Neural cell (in vitro differentiated cells): ENCODE data around the gene ADAMTS18. TPM values are rescaled to one million over a fixed set of nuclear protein-coding genes. Genes with fewer than 3 reads are reported as not detected.

Experiments used
- H2AFZ ChIP-seq: fragments of 200-600, 300-800 bp; sonication (generic), shearing (Covaris generic); 2 replicates; pipeline ENCODE4 v1.6.0; 2014; ENCODE audit warnings: low read depth, mild to moderate bottlenecking, antibody characterized with exemption, low read length, moderate library complexity
- H3F3A ChIP-seq: fragments of 200-600 bp; shearing (Covaris generic); 2 replicates; pipeline ENCODE4 v1.6.1; 2016; ENCODE audit warnings: mild to moderate bottlenecking, moderate library complexity, mixed read lengths, antibody characterized with exemption, low read length; ENCODE audit not compliant: insufficient read depth, poor library complexity, severe bottlenecking
- H3K27ac ChIP-seq: fragments of 200-600, 300-800 bp; sonication (generic), shearing (Covaris generic); 2 replicates; pipeline ENCODE4 v1.5.1; 2014; ENCODE audit warnings: mild to moderate bottlenecking, low read length, moderate library complexity
- H3K27me3 ChIP-seq: fragments of 300-800, 200-600 bp; sonication (generic), shearing (Covaris generic); 2 replicates; pipeline ENCODE4 v1.6.0; 2014; ENCODE audit warnings: mild to moderate bottlenecking, low read depth, low read length, moderate library complexity; ENCODE audit not compliant: insufficient read depth
- H3K36me3 ChIP-seq: fragments of 300-800, 200-600 bp; sonication (generic), shearing (Covaris generic); 2 replicates; pipeline ENCODE4 v1.5.1; 2014; ENCODE audit warnings: mild to moderate bottlenecking, antibody characterized with exemption, low read length, moderate library complexity; ENCODE audit not compliant: insufficient read depth
- H3K4me2 ChIP-seq: fragments of 300-800, 200-600 bp; sonication (generic), shearing (Covaris generic); 2 replicates; pipeline ENCODE4 v1.6.0; 2014; ENCODE audit warnings: mild to moderate bottlenecking, low read length
- H3K4me3 ChIP-seq: fragments of 300-800, 200-600 bp; sonication (generic), shearing (Covaris generic); 2 replicates; pipeline ENCODE4 v1.5.1; 2014; ENCODE audit warnings: mild to moderate bottlenecking, low read length, moderate library complexity
- H3K79me2 ChIP-seq: fragments of 200-600 bp; shearing (Covaris generic); replicated peaks from 2 replicates; pipeline ENCODE4 v1.6.0; 2014; ENCODE audit warnings: mild to moderate bottlenecking, low read length, moderate library complexity; ENCODE audit not compliant: insufficient read depth
- H3K9ac ChIP-seq: fragments of 300-800, 200-600 bp; sonication (generic), shearing (Covaris generic); 2 replicates; pipeline ENCODE4 v1.6.1; 2016; ENCODE audit warnings: mild to moderate bottlenecking, low read length, mixed read lengths
- H3K9me2 ChIP-seq: fragments of 200-600 bp; shearing (Covaris generic); 2 replicates; pipeline ENCODE4 v1.6.1; 2016; ENCODE audit warnings: mild to moderate bottlenecking, low read length, mixed read lengths; ENCODE audit not compliant: insufficient read depth
- H3K9me3 ChIP-seq: fragments of 200-600, 300-800 bp; sonication (generic), shearing (Covaris generic); 2 replicates; pipeline ENCODE4 v1.6.1; 2016; ENCODE audit warnings: mild to moderate bottlenecking, mixed run types, low read length, moderate library complexity, mixed read lengths
- H4K20me1 ChIP-seq: fragments of 200-600 bp; shearing (Covaris generic); 2 replicates; pipeline ENCODE4 v1.6.1; 2016; ENCODE audit warnings: mild to moderate bottlenecking, mixed run types; ENCODE audit not compliant: insufficient read depth
- EP300 ChIP-seq: fragments of 450-650 bp; conservative IDR thresholded peaks from 2 replicates; pipeline ENCODE4 v1.6.1; 2014; ENCODE audit warnings: antibody characterized with exemption, mild to moderate bottlenecking, moderate library complexity; ENCODE audit not compliant: poor library complexity, severe bottlenecking
- EZH2 ChIP-seq: fragments of 200-600, 300-800 bp; shearing (Covaris generic), sonication (generic); IDR thresholded peaks from 2 replicates; pipeline ENCODE4 v1.6.1; 2014; ENCODE audit warnings: antibody characterized with exemption, low read length, borderline replicate concordance, mild to moderate bottlenecking; ENCODE audit not compliant: insufficient read depth, poor library complexity, severe bottlenecking
- MXI1 ChIP-seq: fragments of 450-650 bp; conservative IDR thresholded peaks from 2 replicates; pipeline ENCODE4 v1.6.1; 2014; ENCODE audit warnings: antibody characterized with exemption, mild to moderate bottlenecking; ENCODE audit not compliant: poor library complexity, severe bottlenecking
- POLR2AphosphoS5 ChIP-seq: IDR thresholded peaks from 2 replicates; pipeline ENCODE4 v1.6.1; 2012
- RAD21 ChIP-seq: fragments of 450-650 bp; conservative IDR thresholded peaks from 2 replicates; pipeline ENCODE4 v1.6.1; 2014; ENCODE audit warnings: antibody characterized with exemption, mild to moderate bottlenecking, moderate library complexity
- SMC3 ChIP-seq: fragments of 450-650 bp; conservative IDR thresholded peaks from 2 replicates; pipeline ENCODE4 v1.6.1; 2014; ENCODE audit warnings: antibody characterized with exemption, mild to moderate bottlenecking, moderate library complexity; ENCODE audit not compliant: poor library complexity
- TAF1 ChIP-seq: IDR thresholded peaks from 2 replicates; pipeline ENCODE4 v1.6.1; 2012; ENCODE audit warnings: low read depth
- polyA plus RNA-seq: library from polyadenylated mRNA; depleted of rRNA; stranded (reverse); fragments of >200 nt; gene quantifications from 2 replicates; pipeline ENCODE4 v1.2.3, GENCODE V29; 2014
- TF ChIP-seq, protein P1 (sequence below): fragments of 450-650 bp; IDR thresholded peaks from 2 replicates; pipeline ENCODE4 v1.5.1; 2014; ENCODE audit warnings: antibody characterized with exemption, mild to moderate bottlenecking, moderate library complexity; ENCODE audit not compliant: poor library complexity, severe bottlenecking
- TF ChIP-seq, protein P2 (sequence below): IDR thresholded peaks from 2 replicates; pipeline ENCODE4 v1.6.1; 2012; ENCODE audit warnings: borderline replicate concordance

ADAMTS18 gene
- polyA plus RNA-seq, 1 donor from 2014 or later: 1.3 TPM

DNA sequence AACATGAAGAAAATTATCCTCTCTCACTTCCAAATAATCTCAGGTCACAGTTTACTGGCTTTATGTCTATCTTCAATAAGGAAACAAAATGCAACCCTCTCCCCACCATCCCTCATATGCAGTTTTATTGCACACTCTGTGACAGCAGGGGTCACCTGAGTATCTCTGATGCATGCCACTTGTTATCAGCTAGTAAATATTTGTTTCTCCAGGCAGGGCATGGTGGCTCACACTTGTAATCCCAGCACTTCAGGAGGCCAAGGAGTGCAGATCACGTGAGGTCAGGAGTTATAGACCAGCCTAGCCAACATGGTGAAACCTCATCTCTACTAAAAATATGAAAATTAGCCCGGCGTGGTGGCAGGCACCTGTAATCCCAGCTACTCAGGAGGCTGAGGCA, 61.1 kb downstream of the ADAMTS18 start:
- TF ChIP-seq, protein P1, sequence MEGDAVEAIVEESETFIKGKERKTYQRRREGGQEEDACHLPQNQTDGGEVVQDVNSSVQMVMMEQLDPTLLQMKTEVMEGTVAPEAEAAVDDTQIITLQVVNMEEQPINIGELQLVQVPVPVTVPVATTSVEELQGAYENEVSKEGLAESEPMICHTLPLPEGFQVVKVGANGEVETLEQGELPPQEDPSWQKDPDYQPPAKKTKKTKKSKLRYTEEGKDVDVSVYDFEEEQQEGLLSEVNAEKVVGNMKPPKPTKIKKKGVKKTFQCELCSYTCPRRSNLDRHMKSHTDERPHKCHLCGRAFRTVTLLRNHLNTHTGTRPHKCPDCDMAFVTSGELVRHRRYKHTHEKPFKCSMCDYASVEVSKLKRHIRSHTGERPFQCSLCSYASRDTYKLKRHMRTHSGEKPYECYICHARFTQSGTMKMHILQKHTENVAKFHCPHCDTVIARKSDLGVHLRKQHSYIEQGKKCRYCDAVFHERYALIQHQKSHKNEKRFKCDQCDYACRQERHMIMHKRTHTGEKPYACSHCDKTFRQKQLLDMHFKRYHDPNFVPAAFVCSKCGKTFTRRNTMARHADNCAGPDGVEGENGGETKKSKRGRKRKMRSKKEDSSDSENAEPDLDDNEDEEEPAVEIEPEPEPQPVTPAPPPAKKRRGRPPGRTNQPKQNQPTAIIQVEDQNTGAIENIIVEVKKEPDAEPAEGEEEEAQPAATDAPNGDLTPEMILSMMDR: no peak
- TF ChIP-seq, protein P2, sequence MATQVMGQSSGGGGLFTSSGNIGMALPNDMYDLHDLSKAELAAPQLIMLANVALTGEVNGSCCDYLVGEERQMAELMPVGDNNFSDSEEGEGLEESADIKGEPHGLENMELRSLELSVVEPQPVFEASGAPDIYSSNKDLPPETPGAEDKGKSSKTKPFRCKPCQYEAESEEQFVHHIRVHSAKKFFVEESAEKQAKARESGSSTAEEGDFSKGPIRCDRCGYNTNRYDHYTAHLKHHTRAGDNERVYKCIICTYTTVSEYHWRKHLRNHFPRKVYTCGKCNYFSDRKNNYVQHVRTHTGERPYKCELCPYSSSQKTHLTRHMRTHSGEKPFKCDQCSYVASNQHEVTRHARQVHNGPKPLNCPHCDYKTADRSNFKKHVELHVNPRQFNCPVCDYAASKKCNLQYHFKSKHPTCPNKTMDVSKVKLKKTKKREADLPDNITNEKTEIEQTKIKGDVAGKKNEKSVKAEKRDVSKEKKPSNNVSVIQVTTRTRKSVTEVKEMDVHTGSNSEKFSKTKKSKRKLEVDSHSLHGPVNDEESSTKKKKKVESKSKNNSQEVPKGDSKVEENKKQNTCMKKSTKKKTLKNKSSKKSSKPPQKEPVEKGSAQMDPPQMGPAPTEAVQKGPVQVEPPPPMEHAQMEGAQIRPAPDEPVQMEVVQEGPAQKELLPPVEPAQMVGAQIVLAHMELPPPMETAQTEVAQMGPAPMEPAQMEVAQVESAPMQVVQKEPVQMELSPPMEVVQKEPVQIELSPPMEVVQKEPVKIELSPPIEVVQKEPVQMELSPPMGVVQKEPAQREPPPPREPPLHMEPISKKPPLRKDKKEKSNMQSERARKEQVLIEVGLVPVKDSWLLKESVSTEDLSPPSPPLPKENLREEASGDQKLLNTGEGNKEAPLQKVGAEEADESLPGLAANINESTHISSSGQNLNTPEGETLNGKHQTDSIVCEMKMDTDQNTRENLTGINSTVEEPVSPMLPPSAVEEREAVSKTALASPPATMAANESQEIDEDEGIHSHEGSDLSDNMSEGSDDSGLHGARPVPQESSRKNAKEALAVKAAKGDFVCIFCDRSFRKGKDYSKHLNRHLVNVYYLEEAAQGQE: no peak
- TF ChIP-seq SMC3 (no peak), TAF1 (no peak), EZH2 (no peak), RAD21 (no peak), EP300 (no peak), POLR2AphosphoS5 (no peak), MXI1 (no peak)
- Histone ChIP-seq H3K27me3 (no peaks in the 10 kb centered on the region), H3K79me2 (no peaks in the 10 kb centered on the region), H3K4me3 (no peak overlapping the region), H3F3A (no peaks in the 10 kb centered on the region), H4K20me1 (no peaks in the 10 kb centered on the region), H3K36me3 (no peaks in the 10 kb centered on the region), H3K27ac (no peak overlapping the region), H3K9me2 (no peaks in the 10 kb centered on the region), H2AFZ (no peak overlapping the region), H3K4me2 (no peak overlapping the region), H3K9ac (no peak overlapping the region), H3K9me3 (no peaks in the 10 kb centered on the region)

DNA sequence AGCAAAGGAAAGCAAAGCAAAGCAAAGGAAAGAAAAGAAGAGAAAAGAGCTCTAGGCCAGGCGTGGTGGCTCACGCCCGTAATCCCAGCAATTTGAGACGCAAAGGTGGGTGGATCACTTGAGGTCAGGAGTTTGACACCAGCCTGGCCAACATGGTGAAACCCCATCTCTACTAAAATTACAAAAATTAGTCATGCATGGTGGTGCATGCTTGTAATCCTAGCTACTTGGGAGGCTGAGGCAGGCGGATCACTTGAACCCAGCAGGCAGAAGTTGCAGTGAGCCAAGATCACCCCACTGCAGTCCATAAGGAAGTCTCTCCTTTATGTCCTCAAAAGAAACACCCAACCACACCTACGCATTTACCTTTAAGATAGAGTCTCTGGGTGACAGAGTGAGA, 70.1 kb downstream of the ADAMTS18 start:
- Histone ChIP-seq H3K36me3 (no peaks in the 10 kb centered on the region), H3K79me2 (no peaks in the 10 kb centered on the region), H3F3A (no peaks in the 10 kb centered on the region), H3K9ac (no peak overlapping the region), H3K27ac (no peak overlapping the region), H3K4me3 (no peak overlapping the region), H3K9me3 (no peaks in the 10 kb centered on the region), H2AFZ (no peak overlapping the region), H3K27me3 (no peaks in the 10 kb centered on the region), H3K4me2 (no peak overlapping the region), H4K20me1 (no peaks in the 10 kb centered on the region), H3K9me2 (no peaks in the 10 kb centered on the region)
- TF ChIP-seq RAD21: no peak
- no peak for TF ChIP-seq SMC3

DNA sequence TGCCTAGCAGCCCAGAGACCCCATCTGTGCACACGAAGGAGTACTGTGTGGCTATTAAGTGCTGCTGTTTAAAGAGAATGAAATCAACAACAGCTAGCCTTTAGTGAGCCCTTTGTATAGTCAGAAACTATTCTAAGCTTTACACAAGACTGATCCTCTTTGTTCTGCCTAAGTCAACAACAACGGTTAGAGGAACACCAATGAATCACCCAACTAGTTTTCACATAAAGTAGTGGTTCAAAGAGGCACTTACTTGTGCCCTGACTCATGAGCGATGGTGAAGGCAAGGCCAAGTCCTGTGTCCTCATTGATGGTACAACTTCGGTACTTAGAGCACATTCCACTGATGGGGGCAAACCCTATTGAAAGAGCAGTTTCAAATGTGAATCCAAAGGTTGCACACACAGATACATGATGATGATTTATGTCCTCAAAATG, 75.8 kb downstream of the ADAMTS18 start:
- H3K36me3 ChIP-seq: no peaks in the 10 kb centered on the region
- H3K27ac ChIP-seq: no peak overlapping the region
- H3K9ac ChIP-seq: no peak overlapping the region
- no peaks in the 10 kb centered on the region for H4K20me1 ChIP-seq
- H3F3A ChIP-seq: no peaks in the 10 kb centered on the region
- no peak overlapping the region for H2AFZ ChIP-seq
- no peak for TF ChIP-seq SMC3
- TF ChIP-seq, protein P2: no peak
- TF ChIP-seq MXI1: no peak
- TF ChIP-seq, protein P1: no peak
- TF ChIP-seq EZH2: no peak
- no peak for TF ChIP-seq RAD21
- TF ChIP-seq POLR2AphosphoS5: no peak
- TF ChIP-seq EP300: no peak
- no peaks in the 10 kb centered on the region for H3K79me2 ChIP-seq
- H3K9me2 ChIP-seq: no peaks in the 10 kb centered on the region
- no peak overlapping the region for H3K4me2 ChIP-seq
- no peak overlapping the region for H3K4me3 ChIP-seq
- H3K27me3 ChIP-seq: no peaks in the 10 kb centered on the region
- H3K9me3 ChIP-seq: no peaks in the 10 kb centered on the region
